NCI-H128 (cell line): ENCODE measurements around the gene XKR7.

Source experiments
- DNase-seq: peaks from one replicate; lab custom pipeline; 2025; ENCODE audit not compliant: unreplicated experiment; lab: John Stamatoyannopoulos, UW

XKR7 gene

GRCh38 chr20:31943052-31943471, 24.9 kb upstream of the XKR7 start:
- no peak for DNase-seq

GRCh38 chr20:31945319-31945718, 22.6 kb upstream of the XKR7 start:
- DNase-seq: no peak

- DNase-seq: no peak
Observed at GRCh38 chr20:31945785-31946184, 22.2 kb upstream of the XKR7 start.

GRCh38 chr20:31948008-31948407, 19.9 kb upstream of the XKR7 start:
- no peak for DNase-seq

- no peak for DNase-seq
Observed at GRCh38 chr20:31949877-31950646, 17.9 kb upstream of the XKR7 start.

- no peak for DNase-seq
Observed at GRCh38 chr20:31951203-31951529, 16.8 kb upstream of the XKR7 start.

GRCh38 chr20:31951530-31952453, 16.2 kb upstream of the XKR7 start, which contains the start of gene PDRG1:
Gene PDRG1 (minus strand): TSS chr20:31952046. CDS start chr20:31951961, 85 bp downstream.
- DNase-seq: peak; percentile 92

GRCh38 chr20:31953556-31954148, 14.3 kb upstream of the XKR7 start:
- DNase-seq: no peak

GRCh38 chr20:31954500-31954899, 13.5 kb upstream of the XKR7 start:
- no peak for DNase-seq

GRCh38 chr20:31956556-31957526, 11.1 kb upstream of the XKR7 start:
- no peak for DNase-seq

GRCh38 chr20:31962761-31963160, 5.2 kb upstream of the XKR7 start:
- DNase-seq: no peak

GRCh38 chr20:31963889-31964288, 4.1 kb upstream of the XKR7 start:
- DNase-seq: no peak

GRCh38 chr20:31966991-31967655, 828 bp upstream of the XKR7 start:
- DNase-seq: no peak

GRCh38 chr20:31968291-31969126, 558 bp downstream of the XKR7 start:
- DNase-seq: no peak

- DNase-seq: no peak
Observed at GRCh38 chr20:31969991-31970390, 2.0 kb downstream of the XKR7 start.

- DNase-seq: no peak
Observed at GRCh38 chr20:31972471-31973021, 4.6 kb downstream of the XKR7 start.

GRCh38 chr20:31974296-31974695, 6.3 kb downstream of the XKR7 start:
- DNase-seq: no peak

- no peak for DNase-seq
Observed at GRCh38 chr20:31974951-31975487, 7.1 kb downstream of the XKR7 start.

GRCh38 chr20:31975874-31976273, 7.9 kb downstream of the XKR7 start:
- DNase-seq: no peak
